Panc1 (cell line): Measurements from ENCODE around the gene PRC1.

Experiments used
- SIN3A ChIP-seq: IDR thresholded peaks from 2 replicates; pipeline ENCODE4 v1.6.1; 2012; ENCODE audit warnings: low read depth, mild to moderate bottlenecking, low read length, moderate library complexity, borderline replicate concordance; ENCODE audit not compliant: insufficient read depth
- TCF7L2 ChIP-seq: IDR thresholded peaks from 2 replicates; pipeline ENCODE4 v1.6.1; 2011; ENCODE audit warnings: mild to moderate bottlenecking, low read depth, low read length, inconsistent platforms
- TF ChIP-seq, protein P1 (sequence below): fragments of 450-650 bp; IDR thresholded peaks from 2 replicates; pipeline ENCODE4 v1.5.1; 2017; ENCODE audit warnings: mild to moderate bottlenecking
- TF ChIP-seq, protein P2 (sequence below), 2 experiments: IDR thresholded peaks; 2 replicates each; pipeline ENCODE4 v1.6.1; 2011 to 2012; ENCODE audit warnings: low read depth in 2 of 2, control low read depth in 1 of 2, low read length in 1 of 2, mild to moderate bottlenecking in 1 of 2, moderate library complexity in 1 of 2; ENCODE audit not compliant: insufficient read depth in 1 of 2

DNA sequence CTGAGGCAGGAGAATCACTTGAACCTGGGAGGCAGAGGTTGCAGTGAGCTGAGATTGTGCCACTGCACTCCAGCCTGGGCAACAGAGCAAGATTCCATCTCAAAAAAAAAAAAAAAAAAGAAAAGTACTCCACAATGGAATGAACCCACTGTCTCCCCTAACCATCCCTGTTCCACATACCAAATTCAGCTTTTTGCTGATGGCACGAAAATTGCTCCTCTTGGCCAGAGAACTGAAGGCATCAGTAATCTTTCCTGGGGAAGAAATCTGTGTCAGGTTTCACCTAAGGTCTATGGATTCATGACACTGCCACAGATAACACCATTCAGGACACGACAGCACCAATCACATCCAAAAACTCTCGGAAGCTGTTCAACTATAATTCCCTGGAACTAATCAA, 6.9 kb upstream of the PRC1 start:
- TF ChIP-seq, protein P1, sequence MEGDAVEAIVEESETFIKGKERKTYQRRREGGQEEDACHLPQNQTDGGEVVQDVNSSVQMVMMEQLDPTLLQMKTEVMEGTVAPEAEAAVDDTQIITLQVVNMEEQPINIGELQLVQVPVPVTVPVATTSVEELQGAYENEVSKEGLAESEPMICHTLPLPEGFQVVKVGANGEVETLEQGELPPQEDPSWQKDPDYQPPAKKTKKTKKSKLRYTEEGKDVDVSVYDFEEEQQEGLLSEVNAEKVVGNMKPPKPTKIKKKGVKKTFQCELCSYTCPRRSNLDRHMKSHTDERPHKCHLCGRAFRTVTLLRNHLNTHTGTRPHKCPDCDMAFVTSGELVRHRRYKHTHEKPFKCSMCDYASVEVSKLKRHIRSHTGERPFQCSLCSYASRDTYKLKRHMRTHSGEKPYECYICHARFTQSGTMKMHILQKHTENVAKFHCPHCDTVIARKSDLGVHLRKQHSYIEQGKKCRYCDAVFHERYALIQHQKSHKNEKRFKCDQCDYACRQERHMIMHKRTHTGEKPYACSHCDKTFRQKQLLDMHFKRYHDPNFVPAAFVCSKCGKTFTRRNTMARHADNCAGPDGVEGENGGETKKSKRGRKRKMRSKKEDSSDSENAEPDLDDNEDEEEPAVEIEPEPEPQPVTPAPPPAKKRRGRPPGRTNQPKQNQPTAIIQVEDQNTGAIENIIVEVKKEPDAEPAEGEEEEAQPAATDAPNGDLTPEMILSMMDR = no peak
- TF ChIP-seq, protein P2, sequence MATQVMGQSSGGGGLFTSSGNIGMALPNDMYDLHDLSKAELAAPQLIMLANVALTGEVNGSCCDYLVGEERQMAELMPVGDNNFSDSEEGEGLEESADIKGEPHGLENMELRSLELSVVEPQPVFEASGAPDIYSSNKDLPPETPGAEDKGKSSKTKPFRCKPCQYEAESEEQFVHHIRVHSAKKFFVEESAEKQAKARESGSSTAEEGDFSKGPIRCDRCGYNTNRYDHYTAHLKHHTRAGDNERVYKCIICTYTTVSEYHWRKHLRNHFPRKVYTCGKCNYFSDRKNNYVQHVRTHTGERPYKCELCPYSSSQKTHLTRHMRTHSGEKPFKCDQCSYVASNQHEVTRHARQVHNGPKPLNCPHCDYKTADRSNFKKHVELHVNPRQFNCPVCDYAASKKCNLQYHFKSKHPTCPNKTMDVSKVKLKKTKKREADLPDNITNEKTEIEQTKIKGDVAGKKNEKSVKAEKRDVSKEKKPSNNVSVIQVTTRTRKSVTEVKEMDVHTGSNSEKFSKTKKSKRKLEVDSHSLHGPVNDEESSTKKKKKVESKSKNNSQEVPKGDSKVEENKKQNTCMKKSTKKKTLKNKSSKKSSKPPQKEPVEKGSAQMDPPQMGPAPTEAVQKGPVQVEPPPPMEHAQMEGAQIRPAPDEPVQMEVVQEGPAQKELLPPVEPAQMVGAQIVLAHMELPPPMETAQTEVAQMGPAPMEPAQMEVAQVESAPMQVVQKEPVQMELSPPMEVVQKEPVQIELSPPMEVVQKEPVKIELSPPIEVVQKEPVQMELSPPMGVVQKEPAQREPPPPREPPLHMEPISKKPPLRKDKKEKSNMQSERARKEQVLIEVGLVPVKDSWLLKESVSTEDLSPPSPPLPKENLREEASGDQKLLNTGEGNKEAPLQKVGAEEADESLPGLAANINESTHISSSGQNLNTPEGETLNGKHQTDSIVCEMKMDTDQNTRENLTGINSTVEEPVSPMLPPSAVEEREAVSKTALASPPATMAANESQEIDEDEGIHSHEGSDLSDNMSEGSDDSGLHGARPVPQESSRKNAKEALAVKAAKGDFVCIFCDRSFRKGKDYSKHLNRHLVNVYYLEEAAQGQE (IDR thresholded peaks at IDR 0.05; ENCODE audit: insufficient read depth in 1 of 2, low read depth in 2 of 2, low read length in 1 of 2) = no peak
- TF ChIP-seq SIN3A (no peak), TCF7L2 (no peak)
